Measurements from ENCODE around the gene ARHGAP26. TPM values are rescaled to one million over a fixed set of nuclear protein-coding genes. Genes with fewer than 3 reads are reported as not detected.
A peak's percentile ranks its signal among the peaks of the same experiment; 100 is the strongest.

Gene ARHGAP26
- total RNA-seq, 1 donor: 1.7 TPM

DNA sequence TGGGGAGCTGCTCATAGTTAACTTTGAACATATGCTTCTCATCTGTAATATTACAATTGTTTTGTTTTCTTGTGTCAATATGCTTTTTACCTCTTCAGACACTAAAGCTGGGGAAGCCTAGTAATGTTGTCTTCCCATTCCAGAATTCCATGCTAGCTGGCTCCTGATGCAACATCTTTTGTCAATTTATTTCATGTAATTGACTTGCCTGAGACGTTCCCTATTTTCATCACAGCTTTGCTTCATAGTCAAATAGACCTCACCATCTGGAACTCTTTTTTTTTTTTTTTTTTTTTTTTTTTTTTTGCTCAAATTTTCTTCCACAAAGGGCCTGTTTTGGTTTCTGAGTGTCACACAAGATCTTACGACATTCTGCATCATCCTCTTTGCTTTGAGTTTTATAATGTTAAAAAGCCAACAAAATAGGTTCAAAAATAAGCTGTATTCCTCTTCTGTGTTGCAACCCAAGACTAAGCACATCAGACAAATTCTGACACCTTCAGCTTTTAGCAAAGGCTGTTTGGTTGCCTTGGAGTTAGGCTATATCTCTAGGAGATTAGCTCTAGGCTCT, 398.1 kb downstream of the ARHGAP26 start:
- no peak overlapping the region for H3K4me3 ChIP-seq (ENCODE audit: low read depth, low read length)
- no peak for TF ChIP-seq CTCF (IDR thresholded peaks at IDR 0.05; ENCODE audit: insufficient read depth, low read depth, low read length)
- DNase-seq (ENCODE audit: low read depth): peak; percentile 37

DNA sequence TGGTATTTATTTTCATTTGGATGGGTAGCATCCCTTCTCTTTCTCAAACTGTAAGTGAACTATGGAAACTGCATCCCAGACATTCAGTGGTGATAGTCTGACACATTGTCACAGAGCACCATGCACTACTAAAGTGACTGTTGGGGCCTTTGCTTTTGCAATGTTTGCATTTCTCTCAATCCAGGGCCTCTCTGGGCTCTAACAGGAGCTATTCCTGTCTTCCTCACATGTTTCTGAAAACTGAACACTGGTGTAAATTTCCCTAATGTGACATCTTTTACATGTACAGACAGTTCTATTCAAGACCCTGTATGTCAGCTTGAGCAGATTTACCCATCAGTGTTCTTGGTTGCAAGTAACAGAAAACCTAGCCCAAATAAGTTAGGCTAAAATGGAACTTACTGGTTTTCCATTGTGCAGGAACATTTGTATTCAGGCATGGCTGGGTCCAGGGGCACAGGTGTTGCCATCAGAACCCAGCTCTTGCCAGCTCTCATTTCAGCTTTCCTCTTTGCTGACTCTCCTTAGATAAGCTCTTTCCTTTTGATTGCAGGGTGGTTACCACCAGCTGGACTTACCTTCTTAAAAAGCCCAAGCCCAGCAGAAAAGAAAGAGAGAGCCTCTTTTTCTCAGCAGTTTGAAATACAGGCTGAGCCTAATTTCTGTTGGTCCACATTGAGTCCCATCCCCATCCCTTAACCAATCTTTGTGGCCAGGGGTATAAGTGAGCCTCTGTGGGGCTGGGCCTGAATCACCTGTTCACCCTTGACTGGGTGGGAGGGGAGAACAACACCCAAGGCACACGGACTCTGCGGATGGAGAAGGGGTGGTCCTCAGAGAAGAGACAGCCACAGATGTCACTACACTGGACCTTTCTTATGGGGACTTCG, 399.0 kb downstream of the ARHGAP26 start:
- DNase-seq (ENCODE audit: low read depth): no peak
- TF ChIP-seq CTCF (IDR thresholded peaks at IDR 0.05; ENCODE audit: insufficient read depth, low read depth, low read length): no peak
- no peak overlapping the region for H3K4me3 ChIP-seq (ENCODE audit: low read depth, low read length)

- H3K4me3 ChIP-seq (ENCODE audit: low read depth, low read length): no peak overlapping the region
- TF ChIP-seq CTCF (IDR thresholded peaks at IDR 0.05; ENCODE audit: insufficient read depth, low read depth, low read length): no peak
Observed at GRCh38 chr5:143170104-143170503, 399.9 kb downstream of the ARHGAP26 start.

GRCh38 chr5:143170977-143171376, 400.8 kb downstream of the ARHGAP26 start:
- no peak for TF ChIP-seq CTCF (IDR thresholded peaks at IDR 0.05; ENCODE audit: insufficient read depth, low read depth, low read length)
- no peak for DNase-seq (ENCODE audit: low read depth)
- no peak overlapping the region for H3K4me3 ChIP-seq (ENCODE audit: low read depth, low read length)

More at GRCh38 chr5:143170104-143170503, 399.9 kb downstream of the ARHGAP26 start:
- DNase-seq (ENCODE audit: low read depth): no peak

GRCh38 chr5:143172739-143173138, 402.6 kb downstream of the ARHGAP26 start:
- no peak for DNase-seq (ENCODE audit: low read depth)
- no peak overlapping the region for H3K4me3 ChIP-seq (ENCODE audit: low read depth, low read length)
- TF ChIP-seq CTCF (IDR thresholded peaks at IDR 0.05; ENCODE audit: insufficient read depth, low read depth, low read length): no peak

GRCh38 chr5:143173139-143173889, 403.1 kb downstream of the ARHGAP26 start:
- no peak for TF ChIP-seq CTCF (IDR thresholded peaks at IDR 0.05; ENCODE audit: insufficient read depth, low read depth, low read length)
- DNase-seq (ENCODE audit: low read depth): no peak
- H3K4me3 ChIP-seq (ENCODE audit: low read depth, low read length): no peak overlapping the region
